LNCAP (cell line): ENCODE data around the gene PPP1R36.

Source experiments
- CTCF ChIP-seq: fragments of 450-650 bp; IDR thresholded peaks from 2 replicates; pipeline ENCODE4 v1.5.1; 2017; ENCODE audit warnings: mild to moderate bottlenecking

PPP1R36 gene

GRCh38 chr14:64504310-64504896 lies 45.4 kb upstream of the PPP1R36 start, which contains the start of gene ZBTB1:
Gene ZBTB1 (plus strand): TSS chr14:64504770. CDS start chr14:64521505, 16,735 bp downstream.
- TF ChIP-seq CTCF = no peak

GRCh38 chr14:64504897-64505794 lies 44.6 kb upstream of the PPP1R36 start:
- no peak for TF ChIP-seq CTCF

- TF ChIP-seq CTCF = no peak
Measured at GRCh38 chr14:64506721-64507120, 43.0 kb upstream of the PPP1R36 start.

GRCh38 chr14:64507376-64508156 lies 42.2 kb upstream of the PPP1R36 start:
- TF ChIP-seq CTCF = no peak

GRCh38 chr14:64508215-64508776 lies 41.5 kb upstream of the PPP1R36 start:
- no peak for TF ChIP-seq CTCF

- no peak for TF ChIP-seq CTCF
Measured at GRCh38 chr14:64509036-64509435, 40.7 kb upstream of the PPP1R36 start.
